Liver (tissue), 3 donors: Measurements from ENCODE around the gene ARHGEF4.

Source experiments
- CTCF ChIP-seq: fragments of 150-350 bp; IDR thresholded peaks from 2 replicates; pipeline ENCODE4 v1.5.1; 2017; ENCODE audit warnings: improper control_type of control experiment, low read depth, low read length; ENCODE audit not compliant: missing input control
- JUND ChIP-seq, 2 donors: IDR thresholded peaks; 2 replicates each; pipeline ENCODE4 v1.6.1; 2016; ENCODE audit warnings: antibody characterized with exemption in 2 of 2
- MAX ChIP-seq: IDR thresholded peaks from 2 replicates; pipeline ENCODE4 v1.6.1; 2016; ENCODE audit warnings: antibody characterized with exemption
- TAF1 ChIP-seq: conservative IDR thresholded peaks from 2 replicates; pipeline ENCODE4 v1.6.1; 2016; ENCODE audit warnings: antibody characterized with exemption, mild to moderate bottlenecking
- YY1 ChIP-seq: IDR thresholded peaks from 2 replicates; pipeline ENCODE4 v1.6.1; 2016; ENCODE audit warnings: antibody characterized with exemption, mild to moderate bottlenecking
- ZBTB33 ChIP-seq: IDR thresholded peaks from 2 replicates; pipeline ENCODE4 v1.6.1; 2016; ENCODE audit warnings: antibody characterized with exemption
- donor health status: healthy.
- donor health status: healthy.

- no peak for TF ChIP-seq MAX
- TF ChIP-seq CTCF, result no peak
- no peak for TF ChIP-seq JUND (IDR thresholded peaks at IDR 0.05)
- TF ChIP-seq YY1, result no peak
- no peak for TF ChIP-seq ZBTB33
- TF ChIP-seq TAF1, result no peak
These were observed 10.1 kb downstream of the ARHGEF4 start for GRCh38 chr2:130846686-130847375.
